ENCODE data around the gene FOXL2NB.

The FOXL2NB gene

DNA sequence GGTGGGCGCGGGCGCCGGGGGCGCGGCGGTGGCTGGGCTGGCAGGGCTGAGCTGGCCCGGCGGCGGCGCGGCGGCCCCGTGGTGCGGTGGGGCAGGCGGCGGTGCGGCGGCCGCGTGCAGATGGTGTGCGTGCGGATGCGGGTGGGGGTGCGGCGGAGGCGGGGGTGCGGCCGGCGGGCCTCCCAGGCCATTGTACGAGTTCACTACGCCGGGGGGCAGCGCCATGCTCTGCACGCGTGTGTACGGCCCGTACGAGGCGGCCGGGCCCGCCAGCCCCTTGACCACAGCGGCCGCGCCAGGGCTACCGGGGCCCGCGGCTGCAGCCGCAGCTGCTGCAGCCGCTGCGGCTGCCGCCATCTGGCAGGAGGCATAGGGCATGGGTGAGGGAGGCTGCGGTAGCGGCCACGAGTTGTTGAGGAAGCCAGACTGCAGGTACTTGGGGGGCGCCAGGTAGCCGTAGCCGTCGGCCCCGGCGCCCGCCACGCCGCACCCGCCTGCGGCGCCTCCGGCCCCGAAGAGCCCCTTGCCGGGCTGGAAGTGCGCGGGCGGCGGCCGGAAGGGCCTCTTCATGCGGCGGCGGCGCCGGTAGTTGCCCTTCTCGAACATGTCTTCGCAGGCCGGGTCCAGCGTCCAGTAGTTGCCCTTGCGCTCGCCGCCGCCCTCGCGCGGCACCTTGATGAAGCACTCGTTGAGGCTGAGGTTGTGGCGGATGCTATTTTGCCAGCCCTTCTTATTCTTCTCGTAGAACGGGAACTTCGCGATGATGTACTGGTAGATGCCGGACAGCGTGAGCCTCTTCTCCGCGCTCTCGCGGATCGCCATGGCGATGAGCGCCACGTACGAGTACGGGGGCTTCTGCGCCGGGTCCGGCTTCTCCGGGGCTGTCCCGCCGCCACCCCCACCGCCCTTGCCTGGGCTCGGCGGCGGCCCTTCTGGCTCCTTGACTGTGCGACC is 1.0 kb upstream of the FOXL2NB start:
- Histone ChIP-seq H3K36me3 (no peaks in the 10 kb centered on the region), H3K27me3 (ENCODE audit: insufficient read depth, low read depth, severe bottlenecking) (no peaks in the 10 kb centered on the region), H3K9me3 (ENCODE audit: severe bottlenecking) (peaks cover 3% of the 10 kb centered on the region), H3K27ac (peak overlapping the region; percentile 49), H3K4me3 (ENCODE audit: low read depth, low read length) (peak overlapping the region; percentile 54)
- TF ChIP-seq, protein P1, sequence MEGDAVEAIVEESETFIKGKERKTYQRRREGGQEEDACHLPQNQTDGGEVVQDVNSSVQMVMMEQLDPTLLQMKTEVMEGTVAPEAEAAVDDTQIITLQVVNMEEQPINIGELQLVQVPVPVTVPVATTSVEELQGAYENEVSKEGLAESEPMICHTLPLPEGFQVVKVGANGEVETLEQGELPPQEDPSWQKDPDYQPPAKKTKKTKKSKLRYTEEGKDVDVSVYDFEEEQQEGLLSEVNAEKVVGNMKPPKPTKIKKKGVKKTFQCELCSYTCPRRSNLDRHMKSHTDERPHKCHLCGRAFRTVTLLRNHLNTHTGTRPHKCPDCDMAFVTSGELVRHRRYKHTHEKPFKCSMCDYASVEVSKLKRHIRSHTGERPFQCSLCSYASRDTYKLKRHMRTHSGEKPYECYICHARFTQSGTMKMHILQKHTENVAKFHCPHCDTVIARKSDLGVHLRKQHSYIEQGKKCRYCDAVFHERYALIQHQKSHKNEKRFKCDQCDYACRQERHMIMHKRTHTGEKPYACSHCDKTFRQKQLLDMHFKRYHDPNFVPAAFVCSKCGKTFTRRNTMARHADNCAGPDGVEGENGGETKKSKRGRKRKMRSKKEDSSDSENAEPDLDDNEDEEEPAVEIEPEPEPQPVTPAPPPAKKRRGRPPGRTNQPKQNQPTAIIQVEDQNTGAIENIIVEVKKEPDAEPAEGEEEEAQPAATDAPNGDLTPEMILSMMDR (IDR thresholded peaks at IDR 0.05; ENCODE audit: low read depth, low read length): peak; percentile 38; the same call in 1 of the 2 replicates
- peak; percentile 43 for DNase-seq

DNA sequence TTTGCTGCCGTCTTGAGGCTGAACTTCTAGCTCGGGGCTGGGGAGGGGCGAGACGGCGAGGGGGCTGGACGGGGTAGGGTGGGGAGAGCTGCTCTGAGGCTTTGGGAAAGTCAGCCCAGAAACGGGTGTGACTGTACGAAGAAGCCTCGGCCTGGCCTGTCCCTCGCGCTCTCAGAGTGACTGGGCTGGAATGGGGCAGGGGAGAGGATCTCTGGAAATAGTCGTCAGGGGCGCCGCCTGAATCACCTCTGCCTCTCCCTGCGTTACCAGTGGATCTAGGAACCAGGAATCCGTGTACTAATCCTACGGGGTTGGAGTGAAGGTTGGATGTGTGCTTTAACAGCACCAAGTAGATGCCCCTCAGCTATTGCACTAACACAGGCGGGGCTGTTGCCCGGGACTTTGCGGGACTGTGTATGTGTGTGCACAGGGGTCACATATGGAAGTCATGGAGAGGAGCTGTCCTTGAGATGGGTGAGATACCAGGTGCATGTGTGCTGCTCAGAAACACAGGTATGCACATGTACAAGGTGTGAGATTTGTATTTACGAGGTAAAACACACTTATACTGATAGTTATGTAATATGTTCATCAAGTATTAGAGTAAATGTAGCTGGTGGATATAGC is 591 bp downstream of the FOXL2NB start:
- Histone ChIP-seq H3K4me3 (ENCODE audit: low read depth, low read length) (peak overlapping the region; percentile 54), H3K27me3 (ENCODE audit: insufficient read depth, low read depth, severe bottlenecking) (no peaks in the 10 kb centered on the region), H3K36me3 (no peaks in the 10 kb centered on the region), H3K9me3 (ENCODE audit: severe bottlenecking) (peaks cover 3% of the 10 kb centered on the region), H3K27ac (peak overlapping the region; percentile 49)
- peak; percentile 17 for DNase-seq
- TF ChIP-seq, protein P1 (IDR thresholded peaks at IDR 0.05; ENCODE audit: low read depth, low read length): no peak

DNA sequence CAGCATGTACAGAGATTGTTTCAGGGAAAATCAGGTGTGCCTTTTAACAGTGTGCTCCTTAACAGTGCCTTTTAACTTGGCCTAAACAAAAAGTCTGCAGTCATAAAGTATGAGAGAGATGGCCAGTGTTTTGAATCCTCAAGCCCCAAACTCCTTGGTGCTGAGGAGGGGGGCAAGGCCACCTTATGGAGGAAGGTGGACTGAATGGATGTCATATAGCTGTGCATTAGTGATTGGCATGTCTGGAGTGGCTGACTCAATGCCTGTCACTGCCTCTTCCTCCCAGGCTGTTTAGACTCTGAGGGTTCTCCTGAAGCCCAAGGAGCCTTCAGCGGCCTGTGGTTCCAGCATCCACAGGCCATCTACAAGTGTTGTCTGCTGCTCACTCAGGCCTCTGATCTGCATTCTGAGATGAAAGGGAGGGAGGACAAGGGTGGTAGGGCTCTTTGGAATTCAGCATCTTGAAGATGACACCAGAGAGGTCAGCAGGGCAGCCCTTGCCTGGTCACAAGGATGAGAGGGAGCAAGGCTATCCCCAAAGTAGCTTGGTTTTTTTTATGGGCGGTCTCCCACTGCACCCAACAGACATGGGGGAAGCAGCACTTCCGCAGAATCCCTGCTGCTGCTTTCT is 1.5 kb downstream of the FOXL2NB start:
- no peak for DNase-seq
- Histone ChIP-seq H3K9me3 (ENCODE audit: severe bottlenecking) (peaks cover 3% of the 10 kb centered on the region), H3K27me3 (ENCODE audit: insufficient read depth, low read depth, severe bottlenecking) (no peaks in the 10 kb centered on the region), H3K36me3 (no peaks in the 10 kb centered on the region), H3K27ac (no peak overlapping the region), H3K4me3 (ENCODE audit: low read depth, low read length) (no peak overlapping the region)
- TF ChIP-seq, protein P1 (IDR thresholded peaks at IDR 0.05; ENCODE audit: low read depth, low read length): no peak

DNA sequence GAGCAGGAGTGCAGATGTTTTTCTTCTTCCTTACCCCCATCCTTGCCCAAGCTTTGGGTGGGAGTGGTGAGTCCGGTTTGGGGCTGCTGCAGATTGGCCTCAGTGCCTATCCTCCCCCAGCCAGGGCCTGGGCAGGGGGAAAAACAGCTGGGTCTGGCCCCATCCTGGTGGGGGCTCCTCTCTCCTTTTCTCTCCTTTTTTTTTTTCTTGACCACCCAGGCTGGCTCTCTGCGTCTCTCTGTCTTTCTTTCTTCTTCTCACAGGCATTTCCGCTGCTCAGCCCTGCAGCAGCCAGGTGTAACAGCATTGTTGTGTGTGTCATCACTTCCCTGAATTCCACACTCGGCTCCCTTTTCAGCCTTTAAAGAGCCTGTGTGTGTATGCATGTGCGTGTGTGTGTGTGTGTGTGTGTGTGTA is 2.0 kb downstream of the FOXL2NB start:
- no peaks in the 10 kb centered on the region for H3K36me3 ChIP-seq
- no peak overlapping the region for H3K27ac ChIP-seq
- TF ChIP-seq, protein P1 (IDR thresholded peaks at IDR 0.05; ENCODE audit: low read depth, low read length): no peak
- H3K4me3 ChIP-seq (ENCODE audit: low read depth, low read length): no peak overlapping the region
- no peak for DNase-seq
- peaks cover 3% of the 10 kb centered on the region for H3K9me3 ChIP-seq (ENCODE audit: severe bottlenecking)
- no peaks in the 10 kb centered on the region for H3K27me3 ChIP-seq (ENCODE audit: insufficient read depth, low read depth, severe bottlenecking)

DNA sequence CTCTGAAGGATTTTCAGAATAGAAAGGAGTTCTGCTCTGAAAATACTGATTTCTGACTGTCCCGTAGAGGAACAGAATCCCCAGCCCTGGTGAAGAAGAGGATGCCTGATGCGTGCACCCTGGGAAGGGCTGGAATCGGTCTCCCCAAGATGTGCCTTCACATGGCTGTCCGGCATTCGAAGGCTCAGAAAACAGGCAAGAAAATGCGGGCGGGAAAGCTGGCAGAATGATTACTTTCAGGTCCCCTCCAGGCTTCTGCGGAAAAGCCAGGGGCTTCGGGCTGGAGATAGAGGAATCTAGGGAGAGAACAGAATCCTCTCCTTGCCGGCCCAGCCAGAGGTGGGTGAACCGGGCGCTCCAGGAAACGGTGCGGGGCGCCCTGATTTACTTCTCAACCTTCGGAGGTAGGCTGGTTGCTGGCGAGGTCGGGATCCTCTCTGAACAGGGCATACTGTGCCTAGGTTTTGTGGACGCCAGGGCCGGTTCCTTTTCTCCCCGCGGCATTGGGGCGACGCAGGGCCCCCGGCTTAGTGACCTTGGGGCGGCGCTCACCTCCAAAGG is 2.5 kb downstream of the FOXL2NB start:
- H3K9me3 ChIP-seq (ENCODE audit: severe bottlenecking): peaks cover 3% of the 10 kb centered on the region
- H3K36me3 ChIP-seq: no peaks in the 10 kb centered on the region
- no peak for DNase-seq
- no peaks in the 10 kb centered on the region for H3K27me3 ChIP-seq (ENCODE audit: insufficient read depth, low read depth, severe bottlenecking)
- H3K4me3 ChIP-seq (ENCODE audit: low read depth, low read length): no peak overlapping the region
- no peak overlapping the region for H3K27ac ChIP-seq
- TF ChIP-seq, protein P1 (IDR thresholded peaks at IDR 0.05; ENCODE audit: low read depth, low read length): no peak

Measured in WERI-Rb-1 (cell line).